OCI-LY1 (cell line): Measurements from ENCODE around the gene PGAP1.

Source experiments
- CTCF ChIP-seq: fragments of 200-600 bp; sonication (generic), shearing (Covaris generic); IDR thresholded peaks from 2 replicates; pipeline ENCODE4 v1.5.1; 2017; ENCODE audit warnings: mild to moderate bottlenecking, antibody characterized with exemption, low read length, moderate library complexity, mixed read lengths
- EZH2 ChIP-seq: fragments of 200-600 bp; sonication (generic), shearing (Covaris generic); IDR thresholded peaks from 2 replicates; pipeline ENCODE4 v1.8.0; 2017; ENCODE audit warnings: borderline replicate concordance, mixed run types, mild to moderate bottlenecking, antibody characterized with exemption, low read length, moderate library complexity, mixed read lengths

- TF ChIP-seq CTCF (no peak), EZH2 (no peak)
Measured at GRCh38 chr2:196963961-196964360, 37.5 kb upstream of the PGAP1 start.
